Endothelial cell (in vitro differentiated cells): ENCODE data around the gene CD80. TPM values are rescaled to one million over a fixed set of nuclear protein-coding genes. Genes with fewer than 3 reads are reported as not detected.

Experiments
- DNase-seq: peaks from one replicate; pipeline ENCODE4 v3.0.0; 2021; ENCODE audit warnings: low spot score
- H3K27ac Mint-ChIP-seq: one replicate; pipeline ENCODE4 v1.8.0; 2021; ENCODE audit warnings: mixed read lengths, inconsistent platforms; ENCODE audit not compliant: unreplicated experiment
- H3K27me3 Mint-ChIP-seq: one replicate; pipeline ENCODE4 v1.8.0; 2021; ENCODE audit warnings: mild to moderate bottlenecking, moderate library complexity, mixed read lengths, inconsistent platforms; ENCODE audit not compliant: unreplicated experiment
- H3K36me3 Mint-ChIP-seq: one replicate; pipeline ENCODE4 v1.8.0; 2021; ENCODE audit warnings: mild to moderate bottlenecking, low read depth, mixed read lengths, inconsistent platforms; ENCODE audit not compliant: unreplicated experiment
- H3K4me1 Mint-ChIP-seq: one replicate; pipeline ENCODE4 v1.8.0; 2021; ENCODE audit warnings: mild to moderate bottlenecking, mixed read lengths, inconsistent platforms; ENCODE audit not compliant: unreplicated experiment
- H3K4me3 Mint-ChIP-seq: one replicate; pipeline ENCODE4 v1.8.0; 2021; ENCODE audit warnings: mild to moderate bottlenecking, mixed read lengths, inconsistent platforms; ENCODE audit not compliant: unreplicated experiment
- H3K9me3 Mint-ChIP-seq: one replicate; pipeline ENCODE4 v1.8.0; 2021; ENCODE audit warnings: mixed read lengths, inconsistent platforms; ENCODE audit not compliant: unreplicated experiment
- CTCF ChIP-seq: fragments of 200-600 bp; sonication (generic); IDR thresholded peaks from one replicate; pipeline ENCODE4 v1.5.0; 2021; ENCODE audit warnings: antibody characterized with exemption; ENCODE audit not compliant: unreplicated experiment
- long read RNA-seq: library from polyadenylated mRNA; unstranded; transcript quantifications from one replicate; pipeline ENCODE4 v2.0.0, GENCODE V29; 2020; ENCODE audit not compliant: unreplicated experiment
- total RNA-seq: library from RNA; stranded (reverse); fragmentation: NEBNext Ultra II Directional; extraction: Animal tissue kit (Norgen Biotek cat#: 25700); gene quantifications from one replicate; pipeline ENCODE4 v1.2.1, GENCODE V29; 2021; ENCODE audit not compliant: unreplicated experiment

CD80 gene
- not detected for total RNA-seq
- long read RNA-seq: 0 reads

GRCh38 chr3:119559441-119559963 lies at the start of gene CD80:
Gene CD80, minus strand, starts transcription at chr3:119559614. Its CDS starts 1,886 bp downstream, at chr3:119557728.
- no peak within 1 kb of the TSS for H3K27ac Mint-ChIP-seq
- TF ChIP-seq CTCF: no peak
- no peak within 1 kb of the TSS for H3K4me3 Mint-ChIP-seq
- H3K4me1 Mint-ChIP-seq: peaks cover 12% of the 10 kb centered on the region
- no peaks in the 10 kb centered on the region for H3K27me3 Mint-ChIP-seq
- no peaks in the 10 kb centered on the region for H3K9me3 Mint-ChIP-seq
- peak; percentile 45 for DNase-seq
- H3K36me3 Mint-ChIP-seq: no peaks in the 10 kb centered on the region

GRCh38 chr3:119608405-119609000 lies 49.1 kb upstream of the CD80 start:
- no peaks in the 10 kb centered on the region for H3K36me3 Mint-ChIP-seq
- H3K4me3 Mint-ChIP-seq: no peak overlapping the region
- no peaks in the 10 kb centered on the region for H3K4me1 Mint-ChIP-seq
- H3K27me3 Mint-ChIP-seq: peaks cover 2% of the 10 kb centered on the region
- H3K9me3 Mint-ChIP-seq: no peaks in the 10 kb centered on the region
- no peak for DNase-seq
- H3K27ac Mint-ChIP-seq: no peak overlapping the region
- no peak for TF ChIP-seq CTCF

GRCh38 chr3:119604878-119605277 lies 45.5 kb upstream of the CD80 start:
- peaks cover 6% of the 10 kb centered on the region for H3K27me3 Mint-ChIP-seq
- peaks cover 27% of the 10 kb centered on the region for H3K4me1 Mint-ChIP-seq
- no peak for DNase-seq
- H3K4me3 Mint-ChIP-seq: no peak overlapping the region
- H3K9me3 Mint-ChIP-seq: no peaks in the 10 kb centered on the region
- no peaks in the 10 kb centered on the region for H3K36me3 Mint-ChIP-seq
- TF ChIP-seq CTCF: no peak
- H3K27ac Mint-ChIP-seq: no peak overlapping the region

GRCh38 chr3:119602676-119603075 lies 43.3 kb upstream of the CD80 start:
- no peak for DNase-seq
- peaks cover 47% of the 10 kb centered on the region for H3K4me1 Mint-ChIP-seq

More at GRCh38 chr3:119602676-119603075, 43.3 kb upstream of the CD80 start:
- Mint-ChIP-seq H3K27ac (peak overlapping the region; percentile 1), H3K4me3 (no peak overlapping the region), H3K36me3 (no peaks in the 10 kb centered on the region), H3K27me3 (peaks cover 6% of the 10 kb centered on the region), H3K9me3 (no peaks in the 10 kb centered on the region)
- no peak for TF ChIP-seq CTCF
